Measurements from ENCODE around the gene GYG2.

GYG2 gene

GRCh38 chrX:2817036-2817435, 11.7 kb upstream of the GYG2 start:
- no peak for DNase-seq (ENCODE audit: low spot score)

- no peak for DNase-seq (ENCODE audit: low spot score)
These were observed 9.2 kb upstream of the GYG2 start for GRCh38 chrX:2819345-2820135.

GRCh38 chrX:2820136-2820771, 8.5 kb upstream of the GYG2 start:
- DNase-seq (ENCODE audit: low spot score): no peak

GRCh38 chrX:2823795-2824386, 4.8 kb upstream of the GYG2 start:
- DNase-seq (ENCODE audit: low spot score): no peak

GRCh38 chrX:2824886-2825285, 3.8 kb upstream of the GYG2 start:
- no peak for DNase-seq (ENCODE audit: low spot score)

GRCh38 chrX:2828959-2829411, 255 bp downstream of the GYG2 start:
- DNase-seq (ENCODE audit: low spot score): no peak

GRCh38 chrX:2829469-2830246, 928 bp downstream of the GYG2 start:
- no peak for DNase-seq (ENCODE audit: low spot score)

- no peak for DNase-seq (ENCODE audit: low spot score)
These were observed 2.9 kb downstream of the GYG2 start for GRCh38 chrX:2831471-2832228.

- no peak for DNase-seq (ENCODE audit: low spot score)
These were observed 9.2 kb downstream of the GYG2 start for GRCh38 chrX:2837961-2838360.

GRCh38 chrX:2840961-2841360, 12.2 kb downstream of the GYG2 start:
- no peak for DNase-seq (ENCODE audit: low spot score)

- no peak for DNase-seq (ENCODE audit: low spot score)
These were observed 12.8 kb downstream of the GYG2 start for GRCh38 chrX:2841537-2841936.

GRCh38 chrX:2846992-2847391, 18.3 kb downstream of the GYG2 start:
- no peak for DNase-seq (ENCODE audit: low spot score)

- DNase-seq (ENCODE audit: low spot score): no peak
These were observed 20.2 kb downstream of the GYG2 start for GRCh38 chrX:2848871-2849301.

GRCh38 chrX:2854918-2855317, 26.2 kb downstream of the GYG2 start:
- no peak for DNase-seq (ENCODE audit: low spot score)

GRCh38 chrX:2855761-2856160, 27.0 kb downstream of the GYG2 start:
- DNase-seq (ENCODE audit: low spot score): no peak

- DNase-seq (ENCODE audit: low spot score): no peak
These were observed 28.8 kb downstream of the GYG2 start for GRCh38 chrX:2857566-2857965.

GRCh38 chrX:2859197-2859797, 30.6 kb downstream of the GYG2 start:
- DNase-seq (ENCODE audit: low spot score): no peak

- DNase-seq (ENCODE audit: low spot score): no peak
These were observed 33.7 kb downstream of the GYG2 start for GRCh38 chrX:2862404-2862803.

GRCh38 chrX:2863646-2864045, 34.9 kb downstream of the GYG2 start:
- no peak for DNase-seq (ENCODE audit: low spot score)

- DNase-seq (ENCODE audit: low spot score): no peak
These were observed 38.5 kb downstream of the GYG2 start for GRCh38 chrX:2867206-2867605.

- no peak for DNase-seq (ENCODE audit: low spot score)
These were observed 41.9 kb downstream of the GYG2 start for GRCh38 chrX:2870650-2871049.
